Naive thymus-derived CD4-positive, alpha-beta T cell (primary cell): ENCODE measurements around the gene SRSF7. TPM values are rescaled to one million over a fixed set of nuclear protein-coding genes. Genes with fewer than 3 reads are reported as not detected.
"Not testable (repeated sequence)": the region's sequence is repeated elsewhere in the genome, so short reads cannot be mapped to it uniquely, and the experiment has no call there.

Source experiments
- ATAC-seq: fragments of 150-1000 bp; cut with Tn5 transposase; 2 replicates; pipeline ENCODE4 v1.10.0; 2021; ENCODE audit warnings: mild to moderate bottlenecking, moderate library complexity
- CTCF ChIA-PET: fragments of 350-600 bp; sonication (Branson Sonifier 250); formaldehyde crosslinking; loops from one replicate; lab custom pipeline; 2021; ENCODE audit warnings: antibody characterized with exemption; lab: Charles Lee
- POLR2A ChIA-PET: fragments of 350-600 bp; sonication (Branson Sonifier 250); formaldehyde crosslinking; loops from one replicate; lab custom pipeline; 2021; ENCODE audit warnings: antibody characterized with exemption, inconsistent platforms; lab: Charles Lee
- DNase-seq, 9 donors: peaks; one replicate each; pipeline versions ENCODE4 v3.0.0 to v3.0.0-alpha.2; 2020 to 2022; ENCODE audit warnings: mixed read lengths in 1 of 9
- H3K27ac ChIP-seq: one replicate; pipeline ENCODE4 v1.7.0; 2013; ENCODE audit warnings: mild to moderate bottlenecking, low read depth, low read length, moderate library complexity
- H3K27me3 ChIP-seq, 2 donors: one replicate each; pipeline ENCODE4 v1.7.0; 2013; ENCODE audit warnings: low read length in 2 of 2, mild to moderate bottlenecking in 2 of 2, moderate library complexity in 2 of 2; ENCODE audit not compliant: control insufficient read depth in 2 of 2, insufficient read depth in 2 of 2
- H3K36me3 ChIP-seq, 3 experiments: 1 replicate in 2 of 3; 2 replicates in 1 of 3; pipeline ENCODE4 v1.7.0; 2013; ENCODE audit warnings: low read length in 3 of 3, mild to moderate bottlenecking in 3 of 3, moderate library complexity in 1 of 3; ENCODE audit not compliant: insufficient read depth in 3 of 3, control insufficient read depth in 2 of 3
- H3K4me1 ChIP-seq, 2 donors: one replicate each; pipeline ENCODE4 v1.7.0; 2013; ENCODE audit warnings: low read length in 2 of 2, mild to moderate bottlenecking in 2 of 2, moderate library complexity in 1 of 2; ENCODE audit not compliant: control insufficient read depth in 2 of 2, insufficient read depth in 2 of 2
- H3K4me3 ChIP-seq: 2 replicates; pipeline ENCODE4 v1.7.0; 2013; ENCODE audit warnings: mild to moderate bottlenecking, low read length
- H3K9me3 ChIP-seq, 3 experiments: 1 replicate in 2 of 3; 2 replicates in 1 of 3; pipeline ENCODE4 v1.7.0; 2013; ENCODE audit warnings: low read length in 3 of 3; ENCODE audit not compliant: control insufficient read depth in 2 of 3
- H3K27ac Mint-ChIP-seq, 9 donors: one replicate each; pipeline ENCODE4 v1.8.0; 2020 to 2022; ENCODE audit warnings: mixed read lengths in 9 of 9, mild to moderate bottlenecking in 8 of 9, moderate library complexity in 5 of 9, inconsistent platforms in 2 of 9
- H3K27me3 Mint-ChIP-seq, 5 donors: one replicate each; pipeline ENCODE4 v1.8.0; 2021 to 2022; ENCODE audit warnings: mixed read lengths in 5 of 5, mild to moderate bottlenecking in 1 of 5
- H3K36me3 Mint-ChIP-seq, 5 donors: one replicate each; pipeline ENCODE4 v1.8.0; 2020 to 2022; ENCODE audit warnings: mixed read lengths in 5 of 5, mild to moderate bottlenecking in 3 of 5, inconsistent platforms in 1 of 5
- H3K4me1 Mint-ChIP-seq, 7 donors: one replicate each; pipeline ENCODE4 v1.8.0; 2020 to 2022; ENCODE audit warnings: mixed read lengths in 7 of 7, mild to moderate bottlenecking in 3 of 7, inconsistent platforms in 1 of 7
- H3K4me3 Mint-ChIP-seq, 10 donors: one replicate each; pipeline ENCODE4 v1.8.0; 2020 to 2022; ENCODE audit warnings: mild to moderate bottlenecking in 10 of 10, mixed read lengths in 10 of 10, moderate library complexity in 6 of 10, inconsistent platforms in 2 of 10
- H3K9me3 Mint-ChIP-seq, 11 donors: one replicate each; pipeline ENCODE4 v1.8.0; 2020 to 2022; ENCODE audit warnings: mixed read lengths in 11 of 11, mild to moderate bottlenecking in 4 of 11, inconsistent platforms in 1 of 11, moderate library complexity in 1 of 11
- intact Hi-C, 2 donors: fragments of 100-400 bp; cut with micrococcal nuclease; formaldehyde crosslinking; loops; one replicate each; pipeline ENCODE4 v1.15.1; 2023
- polyA plus RNA-seq, 2 donors: library from polyadenylated mRNA; unstranded; fragments of 300-500 nt; fragmentation: Illumina TruSeq; gene quantifications; one replicate each; pipeline ENCODE4 v1.2.3, GENCODE V29; 2021
- total RNA-seq, 6 experiments: library from RNA in 5 of 6; stranded (reverse) in 5 of 6; gene quantifications; 1 replicate in 5 of 6; 2 replicates in 1 of 6; pipeline ENCODE4 v1.2.3 and lab custom pipeline; 2021 to 2026

SRSF7 gene
- total and polyA plus RNA-seq, 7 experiments from 2014 or later = 197 to 503 (median 295) TPM

DNA sequence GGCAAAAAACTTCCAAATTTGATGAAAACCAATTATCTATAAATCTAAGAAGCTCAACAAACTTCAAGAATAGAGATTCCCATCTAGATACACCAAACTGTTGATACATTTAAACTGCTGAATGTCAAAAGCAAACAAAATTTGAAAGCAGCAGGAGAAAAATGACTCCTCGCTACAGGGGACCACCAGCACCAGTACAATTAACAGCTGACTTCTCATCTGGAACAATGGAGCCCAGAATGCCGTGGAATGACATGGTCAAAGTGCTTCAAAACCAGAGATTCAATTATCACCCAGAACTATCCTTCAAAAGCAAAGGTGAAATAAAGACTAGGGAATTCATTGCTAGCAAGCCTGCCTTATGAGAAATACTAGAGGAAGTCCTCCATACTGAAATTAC, 11.6 kb downstream of the SRSF7 start:
- Mint-ChIP-seq H3K9me3 (peaks cover 0 to 4% (median 0%) of the 10 kb centered on the region in 11 donors), H3K4me3 (no peak overlapping the region), H3K27me3 (no peaks in the 10 kb centered on the region), H3K36me3 (peaks cover 0 to 26% (median 13%) of the 10 kb centered on the region in 5 donors), H3K27ac (peak overlapping the region in 7 of 9 donors; percentile 1 to 81 (median 48)), H3K4me1 (peaks cover 12 to 52% (median 30%) of the 10 kb centered on the region in 7 donors)
- POLR2A ChIA-PET = interaction anchor here (0.7 to 10.0 kb wide), 3 partner anchors 11 to 137 kb away, joined by 3 to 91 read pairs (median 5); partner anchors contain the start of genes HNRNPLL and SRSF7
- DNase-seq = no peak
- Histone ChIP-seq H3K36me3 (peaks cover 8 to 20% (median 14%) of the 10 kb centered on the region in 3 experiments), H3K9me3 (no peaks in the 10 kb centered on the region), H3K27me3 (no peaks in the 10 kb centered on the region), H3K4me3 (no peak overlapping the region), H3K4me1 (peaks cover 0 to 11% of the 10 kb centered on the region in 2 donors), H3K27ac (no peak overlapping the region)
- ATAC-seq = no peak
- CTCF ChIA-PET = interaction anchor here (0.6 to 4.3 kb wide), 7 partner anchors 21 to 324 kb away, joined by 3 to 32 read pairs (median 4); no protein-coding TSS in a partner anchor
- intact Hi-C loops = no loop called here

DNA sequence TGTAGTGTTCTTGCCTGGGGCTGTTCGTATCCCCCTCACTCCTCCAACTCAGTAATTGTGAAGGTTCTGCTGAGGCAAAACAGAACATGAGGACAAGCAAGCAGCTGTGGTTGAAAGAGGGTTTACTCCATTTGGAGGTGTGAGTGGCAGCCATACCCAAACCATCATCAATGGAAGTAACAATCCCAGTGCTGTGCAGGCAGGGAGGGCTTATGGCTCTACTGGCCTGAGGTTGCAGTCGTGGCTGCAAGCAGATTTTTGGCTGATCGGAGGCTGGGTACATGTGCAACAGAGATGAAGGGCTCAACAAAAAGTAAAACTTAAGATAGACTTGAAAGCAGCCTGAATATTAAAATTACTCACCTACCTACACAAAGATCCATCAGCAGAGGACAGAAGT, 13.2 kb downstream of the SRSF7 start:
- Histone ChIP-seq H3K9me3 (no peaks in the 10 kb centered on the region), H3K36me3 (peaks cover 0 to 18% (median 0%) of the 10 kb centered on the region in 3 experiments), H3K27ac (no peak overlapping the region), H3K27me3 (no peaks in the 10 kb centered on the region), H3K4me3 (no peak overlapping the region), H3K4me1 (peaks cover 0 to 11% of the 10 kb centered on the region in 2 donors)
- H3K9me3 Mint-ChIP-seq = peaks cover 0 to 2% (median 0%) of the 10 kb centered on the region in 11 donors
- H3K36me3 Mint-ChIP-seq = peaks cover 0 to 28% (median 15%) of the 10 kb centered on the region in 5 donors
- ChIA-PET POLR2A (interaction anchor here (1.1 to 10.0 kb wide), 3 partner anchors 12 to 139 kb away, joined by 3 to 91 read pairs (median 3); partner anchors contain the start of gene SRSF7), CTCF (interaction anchor here (1.2 to 3.7 kb wide), 3 partner anchors 147 to 156 kb away, joined by 3 to 19 read pairs (median 4); no protein-coding TSS in a partner anchor)
- H3K27me3 Mint-ChIP-seq = no peaks in the 10 kb centered on the region
- intact Hi-C loops = no loop called here
- H3K4me3 Mint-ChIP-seq = no peak overlapping the region
- ATAC-seq (no peak), DNase-seq (no peak)
- H3K4me1 Mint-ChIP-seq = peaks cover 12 to 40% (median 22%) of the 10 kb centered on the region in 7 donors
- H3K27ac Mint-ChIP-seq = peak overlapping the region in 6 of 9 donors; percentile 16 to 75 (median 52)

DNA sequence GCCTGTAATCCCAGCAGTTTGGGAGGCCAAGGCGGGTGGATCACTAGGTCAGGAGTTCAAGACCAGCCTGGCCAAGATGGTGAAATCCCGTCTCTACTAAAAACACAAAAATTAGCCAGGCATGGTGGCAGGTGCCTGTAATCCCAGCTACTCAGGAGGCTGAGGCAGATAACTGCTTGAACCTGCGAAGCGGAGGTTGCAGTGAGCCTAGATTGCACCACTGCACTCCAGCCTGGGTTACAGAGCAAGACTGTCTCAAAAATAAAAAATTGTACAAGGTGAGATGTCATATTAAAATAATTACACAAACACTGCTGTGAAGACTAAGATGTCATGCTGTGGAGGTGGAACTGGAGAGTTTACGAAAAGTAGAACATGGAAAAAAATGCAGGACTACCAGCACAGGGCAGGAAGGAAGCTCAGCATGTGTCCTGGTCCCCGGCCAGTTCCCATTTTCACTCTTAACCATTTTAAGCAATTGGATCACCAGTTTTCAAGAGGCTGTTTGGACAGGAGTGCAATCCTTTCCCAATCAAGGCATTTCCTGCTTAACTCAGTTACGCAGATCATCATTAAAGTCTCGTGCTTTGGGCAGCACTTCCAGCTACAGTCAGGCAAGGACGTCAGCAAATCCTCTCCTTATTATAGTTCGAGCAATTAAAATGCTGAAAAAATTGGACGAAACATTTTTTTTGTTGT, 14.0 kb downstream of the SRSF7 start:
- H3K27me3 ChIP-seq, H3K9me3 ChIP-seq, ATAC-seq, DNase-seq, H3K4me3 Mint-ChIP-seq, H3K9me3 Mint-ChIP-seq, H3K27me3 Mint-ChIP-seq, H3K4me3 ChIP-seq, intact Hi-C loops, H3K27ac ChIP-seq: not testable (repeated sequence)
- ChIA-PET CTCF (interaction anchor here (1.2 to 3.7 kb wide), 3 partner anchors 146 to 156 kb away, joined by 3 to 19 read pairs (median 4); no protein-coding TSS in a partner anchor), POLR2A (interaction anchor here (1.1 to 10.0 kb wide), 3 partner anchors 13 to 138 kb away, joined by 3 to 91 read pairs (median 3); partner anchors contain the start of gene SRSF7)
- Mint-ChIP-seq H3K27ac (peak overlapping the region in 3 of 9 donors; percentile 6 to 60 (median 11)), H3K4me1 (peaks cover 12 to 36% (median 22%) of the 10 kb centered on the region in 7 donors), H3K36me3 (peaks cover 0 to 31% (median 15%) of the 10 kb centered on the region in 5 donors)
- Histone ChIP-seq H3K4me1 (peaks cover 0 to 11% of the 10 kb centered on the region in 2 donors), H3K36me3 (peaks cover 0 to 20% (median 0%) of the 10 kb centered on the region in 3 experiments)

DNA sequence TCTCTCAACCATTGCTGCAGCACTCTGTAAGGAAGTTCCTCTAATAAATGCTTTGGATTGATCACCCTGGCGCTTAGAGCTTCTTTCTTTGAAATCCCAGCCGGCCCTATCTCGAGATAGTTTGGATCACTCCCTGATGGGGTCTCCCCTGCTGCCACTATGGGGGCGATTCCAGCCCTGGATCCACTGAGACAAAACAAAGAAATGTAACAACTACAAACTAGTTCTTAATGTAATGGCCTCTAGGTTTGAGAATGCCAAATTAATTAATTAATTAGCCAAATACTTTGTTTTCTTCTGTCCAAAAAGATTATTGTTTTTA, 15.2 kb downstream of the SRSF7 start:
- Mint-ChIP-seq H3K27ac (peak overlapping the region in 4 of 9 donors; percentile 22 to 62 (median 47)), H3K4me3 (no peak overlapping the region), H3K27me3 (no peaks in the 10 kb centered on the region), H3K36me3 (peaks cover 0 to 37% (median 17%) of the 10 kb centered on the region in 5 donors), H3K4me1 (peaks cover 10 to 30% (median 20%) of the 10 kb centered on the region in 7 donors), H3K9me3 (peaks cover 0 to 2% (median 0%) of the 10 kb centered on the region in 11 donors)
- peaks cover 0 to 27% (median 8%) of the 10 kb centered on the region in 3 experiments for H3K36me3 ChIP-seq
- H3K27me3 ChIP-seq = no peaks in the 10 kb centered on the region
- intact Hi-C loops = no loop called here
- ATAC-seq (no peak), DNase-seq (no peak)
- CTCF ChIA-PET = interaction anchor here (0.6 to 3.7 kb wide), 4 partner anchors 8 to 214 kb away, joined by 3 to 19 read pairs (median 6); no protein-coding TSS in a partner anchor
- H3K9me3 ChIP-seq = no peaks in the 10 kb centered on the region
- H3K4me3 ChIP-seq = no peak overlapping the region
- H3K27ac ChIP-seq = no peak overlapping the region
- POLR2A ChIA-PET = interaction anchor here (1.1 to 10.0 kb wide), 2 partner anchors 14 to 182 kb away, joined by 3 to 91 read pairs; partner anchors contain the start of gene SRSF7
- peaks cover 0 to 7% of the 10 kb centered on the region in 2 donors for H3K4me1 ChIP-seq

DNA sequence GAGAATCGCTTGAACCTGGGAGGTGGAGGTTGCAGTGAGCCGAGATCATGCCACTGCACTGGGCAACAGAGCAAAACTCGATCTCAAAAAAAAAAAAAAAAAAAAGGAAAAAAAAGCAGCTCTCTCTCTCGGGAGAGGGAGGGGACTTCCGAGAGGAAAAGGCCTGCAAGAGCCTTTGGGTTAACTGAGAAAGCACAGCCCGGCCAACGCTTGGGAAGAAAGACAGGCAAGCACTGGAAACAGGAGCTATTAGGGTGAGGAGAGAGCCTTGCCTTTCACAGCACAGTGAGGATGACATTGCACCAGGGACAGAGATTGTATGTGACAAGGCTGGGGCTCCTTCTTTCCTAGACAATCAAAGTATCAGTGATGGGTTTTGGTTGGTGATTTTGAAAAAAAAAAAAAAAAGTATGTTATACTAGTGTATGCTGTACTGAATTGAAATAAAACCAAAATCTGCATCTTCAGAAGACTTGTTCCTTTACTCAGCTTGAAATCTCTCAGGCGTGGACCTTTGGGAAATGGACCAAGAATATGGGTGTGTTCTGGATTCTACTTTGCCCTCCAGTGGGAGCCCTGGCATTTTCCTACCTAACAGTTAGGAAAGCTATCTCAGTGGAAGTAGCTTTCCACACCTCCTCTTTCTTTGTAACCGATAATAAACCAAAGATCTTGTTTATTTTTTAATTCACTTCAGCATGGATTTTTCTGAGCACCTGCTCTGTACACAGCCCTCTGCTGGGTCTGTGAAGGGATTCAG, 16.7 kb downstream of the SRSF7 start:
- ATAC-seq = no peak
- H3K9me3 ChIP-seq = no peaks in the 10 kb centered on the region
- POLR2A ChIA-PET = interaction anchor here (1.0 to 10.0 kb wide), 4 partner anchors 11 to 153 kb away, joined by 4 to 91 read pairs (median 6); partner anchors contain the start of gene SRSF7
- Mint-ChIP-seq H3K27me3 (no peaks in the 10 kb centered on the region), H3K9me3 (peaks cover 0 to 2% (median 0%) of the 10 kb centered on the region in 11 donors), H3K4me3 (no peak overlapping the region), H3K36me3 (peaks cover 5 to 40% (median 22%) of the 10 kb centered on the region in 5 donors), H3K27ac (peak overlapping the region in 2 of 9 donors; percentile 55 to 83), H3K4me1 (peaks cover 9 to 23% (median 13%) of the 10 kb centered on the region in 7 donors)
- no peaks in the 10 kb centered on the region for H3K4me1 ChIP-seq
- no peak overlapping the region for H3K4me3 ChIP-seq
- H3K27ac ChIP-seq = no peak overlapping the region
- CTCF ChIA-PET = interaction anchor here (0.6 to 3.7 kb wide), 7 partner anchors 10 to 422 kb away, joined by 3 to 19 read pairs (median 5); no protein-coding TSS in a partner anchor
- DNase-seq = peak in 1 of 9 donors; percentile 15
- peaks cover 7 to 35% (median 8%) of the 10 kb centered on the region in 3 experiments for H3K36me3 ChIP-seq
- intact Hi-C loops = no loop called here
- no peaks in the 10 kb centered on the region for H3K27me3 ChIP-seq
